Ovary (tissue), 3 donors: ENCODE measurements around the gene CSMD2.

Experiments used
- CTCF ChIP-seq, 3 donors: fragments of 450-650 bp in 2 of 3; fragments of 200-600 bp in 1 of 3; IDR thresholded peaks; one replicate each; pipeline versions ENCODE4 v1.5.1 to v1.8.0; 2016 to 2022; ENCODE audit warnings: antibody characterized with exemption in 3 of 3, mild to moderate bottlenecking in 1 of 3
- POLR2A ChIP-seq: fragments of 450-650 bp; IDR thresholded peaks from one replicate; pipeline ENCODE4 v1.6.1; 2017; ENCODE audit warnings: antibody characterized with exemption, mild to moderate bottlenecking, moderate library complexity
- donor health status: DM: no; HTN: no; CAD: no.

GRCh38 chr1:33916786-33917185 is 248.2 kb downstream of the CSMD2 start:
- TF ChIP-seq CTCF (IDR thresholded peaks at IDR 0.05) = no peak
- no peak for TF ChIP-seq POLR2A
